Esophagus squamous epithelium (tissue), 4 donors: Measurements from ENCODE around the gene PPP1R14C.

Experiments
- POLR2A ChIP-seq, 4 donors: fragments of 450-650 bp; IDR thresholded peaks; one replicate each; pipeline ENCODE4 v1.6.1; 2017; ENCODE audit warnings: antibody characterized with exemption in 4 of 4, mild to moderate bottlenecking in 4 of 4, moderate library complexity in 3 of 4
- TF ChIP-seq, protein P1 (sequence below), 6 experiments: fragments of 450-650 bp in 4 of 6; fragments of 200-600 bp in 2 of 6; sonication (generic) in 2 of 6; IDR thresholded peaks; one replicate each; pipeline ENCODE4 v1.5.1; 2016 to 2019; ENCODE audit warnings: antibody characterized with exemption in 6 of 6, mild to moderate bottlenecking in 4 of 6, moderate library complexity in 4 of 6

DNA sequence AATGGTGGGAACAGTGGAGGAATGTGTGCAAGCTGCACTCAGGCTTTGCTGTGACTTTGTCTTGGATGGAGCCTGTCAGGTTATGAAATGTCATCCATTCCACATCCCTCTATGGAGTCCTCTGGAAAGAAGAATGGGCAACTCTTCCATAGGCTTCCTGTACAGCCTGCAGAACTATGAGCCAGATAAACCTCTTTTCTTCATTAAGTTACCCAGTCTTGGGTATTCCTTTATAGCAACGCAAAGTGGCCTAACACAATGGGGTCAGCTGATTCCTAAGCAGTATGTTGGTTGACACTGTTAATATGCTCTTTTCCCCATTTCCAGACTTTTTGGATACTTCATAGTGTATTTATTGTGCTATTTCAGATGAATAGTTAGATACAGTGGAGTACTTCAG is 150.2 kb downstream of the PPP1R14C start:
- TF ChIP-seq, protein P1, sequence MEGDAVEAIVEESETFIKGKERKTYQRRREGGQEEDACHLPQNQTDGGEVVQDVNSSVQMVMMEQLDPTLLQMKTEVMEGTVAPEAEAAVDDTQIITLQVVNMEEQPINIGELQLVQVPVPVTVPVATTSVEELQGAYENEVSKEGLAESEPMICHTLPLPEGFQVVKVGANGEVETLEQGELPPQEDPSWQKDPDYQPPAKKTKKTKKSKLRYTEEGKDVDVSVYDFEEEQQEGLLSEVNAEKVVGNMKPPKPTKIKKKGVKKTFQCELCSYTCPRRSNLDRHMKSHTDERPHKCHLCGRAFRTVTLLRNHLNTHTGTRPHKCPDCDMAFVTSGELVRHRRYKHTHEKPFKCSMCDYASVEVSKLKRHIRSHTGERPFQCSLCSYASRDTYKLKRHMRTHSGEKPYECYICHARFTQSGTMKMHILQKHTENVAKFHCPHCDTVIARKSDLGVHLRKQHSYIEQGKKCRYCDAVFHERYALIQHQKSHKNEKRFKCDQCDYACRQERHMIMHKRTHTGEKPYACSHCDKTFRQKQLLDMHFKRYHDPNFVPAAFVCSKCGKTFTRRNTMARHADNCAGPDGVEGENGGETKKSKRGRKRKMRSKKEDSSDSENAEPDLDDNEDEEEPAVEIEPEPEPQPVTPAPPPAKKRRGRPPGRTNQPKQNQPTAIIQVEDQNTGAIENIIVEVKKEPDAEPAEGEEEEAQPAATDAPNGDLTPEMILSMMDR (IDR thresholded peaks at IDR 0.05) = no peak
- TF ChIP-seq POLR2A (IDR thresholded peaks at IDR 0.05) = no peak
